Hematopoietic multipotent progenitor cell (in vitro differentiated cells): ENCODE results near the gene RCL1. TPM values are rescaled to one million over a fixed set of nuclear protein-coding genes. Genes with fewer than 3 reads are reported as not detected.

ENCODE experiments used
- small RNA-seq: library from RNA; depleted of rRNA; stranded (forward); fragments of <200 nt; gene quantifications from one replicate; pipeline ENCODE3, GENCODE V24; 2012
- total RNA-seq: library from RNA; depleted of rRNA; stranded (reverse); fragments of >200 nt; gene quantifications from one replicate; pipeline ENCODE4 v1.2.3, GENCODE V29; 2012

Gene RCL1
- total RNA-seq, 1 donor, result 29.4 TPM

Small RNAs within 50 kb of the gene (small RNA-seq; reads per million reads assigned to genes)
- gene AL158147.1, result not detected
- not detected for gene MIR101-2

Other genes with a start within 250 kb of the RCL1 start
- 1.1 TPM for gene PLPP6, start 130.7 kb upstream of the RCL1 start, total RNA-seq
- not detected for gene SPATA6L, start 126.5 kb upstream of the RCL1 start, total RNA-seq
- 6.5 TPM for gene CDC37L1, start 113.4 kb upstream of the RCL1 start, total RNA-seq
- gene AK3, start 51.7 kb upstream of the RCL1 start, total RNA-seq, result 24.2 TPM
- 7.8 TPM for gene JAK2, start 192.3 kb downstream of the RCL1 start, total RNA-seq